ENCODE data around the gene ANG.
"Not testable (repeated sequence)": the region's sequence is repeated elsewhere in the genome, so short reads cannot be mapped to it uniquely, and the experiment has no call there.

Gene ANG

DNA sequence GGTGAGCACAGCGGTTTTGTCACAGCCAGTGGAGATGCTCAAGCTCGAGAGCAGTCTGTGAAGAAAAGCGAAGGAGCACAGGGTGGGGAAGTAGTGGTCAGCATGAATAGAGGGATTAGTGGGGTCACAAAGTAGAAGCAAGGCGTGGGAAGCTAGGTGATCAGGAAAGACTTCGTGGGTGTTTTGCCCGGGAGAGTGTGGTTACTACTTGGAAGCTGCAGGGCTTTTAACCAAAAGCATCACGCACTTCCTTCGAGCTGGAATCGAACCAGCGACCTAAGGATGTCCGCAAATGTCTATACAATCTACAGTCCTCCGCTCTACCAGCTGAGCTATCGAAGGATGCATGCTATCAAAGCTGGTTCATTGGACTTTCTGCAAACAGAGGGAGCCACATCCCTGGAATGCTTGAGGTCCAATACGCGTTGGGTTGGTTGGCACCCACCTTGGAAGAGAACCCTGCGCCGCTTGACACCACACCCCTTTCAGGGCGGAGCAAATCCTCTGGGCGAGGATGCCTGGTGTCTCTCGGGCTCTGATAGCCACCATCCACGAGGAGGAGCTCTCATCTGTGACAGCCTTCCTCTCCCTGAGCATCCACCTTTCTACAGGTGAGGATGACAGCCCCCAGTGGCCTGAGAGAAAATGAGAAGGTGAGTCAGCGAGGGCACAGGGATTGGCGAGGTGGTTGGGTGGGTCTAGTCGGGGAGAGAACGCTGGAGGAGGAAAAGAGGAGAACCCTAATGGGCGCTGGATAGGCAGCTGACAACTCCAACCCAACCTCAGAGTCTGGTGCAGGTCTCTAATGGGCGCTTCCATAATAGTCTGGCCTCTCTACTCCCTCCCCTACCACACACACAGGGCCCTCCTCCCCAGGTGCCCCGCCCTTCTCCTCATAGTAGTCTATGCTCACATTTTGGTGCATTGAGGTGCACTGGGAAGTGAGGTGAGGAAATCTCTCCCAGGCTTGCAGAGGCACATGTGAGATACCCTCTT is 31.1 kb upstream of the ANG start:
- no peak overlapping the region for H3K9ac ChIP-seq
- no peaks in the 10 kb centered on the region for H4K20me1 ChIP-seq
- no peaks in the 10 kb centered on the region for H3K36me3 ChIP-seq
- H3K9me3 ChIP-seq (replicated peaks in 1 of 11) = no peaks in the 10 kb centered on the region
- H3K27ac ChIP-seq = no peak overlapping the region
- peaks cover 0 to 23% (median 18%) of the 10 kb centered on the region in 10 experiments; a peak in 15 of 20 replicates for H3K4me1 ChIP-seq
- no peak for TF ChIP-seq Cebpa-rat (IDR thresholded peaks at IDR 0.05)
- no peak overlapping the region for H3K4me2 ChIP-seq
- peaks cover 23 to 47% (median 39%) of the 10 kb centered on the region in 11 experiments for H3K27me3 ChIP-seq
- H3K4me3 ChIP-seq = no peak overlapping the region

DNA sequence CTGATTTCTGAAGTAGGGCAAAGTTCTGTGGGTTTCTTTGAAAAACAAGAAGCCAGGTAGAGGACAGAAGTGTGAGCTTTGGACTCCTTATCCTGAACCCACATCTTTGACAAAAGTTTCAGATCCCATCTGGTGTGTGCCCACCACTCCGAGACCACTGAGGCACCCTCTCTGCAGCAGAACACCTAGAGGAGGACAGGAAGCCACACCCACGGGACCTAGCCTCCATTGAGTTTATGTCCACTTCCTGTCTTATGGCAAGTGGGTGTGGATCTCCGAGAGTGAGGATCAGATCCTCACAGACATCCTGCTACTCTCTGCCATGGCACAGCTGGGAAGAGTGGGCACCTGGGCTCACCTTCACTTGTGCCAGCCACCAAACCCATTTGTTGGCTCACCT is 30.3 kb upstream of the ANG start:
- TF ChIP-seq Cebpa-rat (IDR thresholded peaks at IDR 0.05) = no peak
- Histone ChIP-seq H3K4me2 (no peak overlapping the region), H3K27me3 (peaks cover 26 to 49% (median 41%) of the 10 kb centered on the region in 11 experiments), H3K27ac (no peak overlapping the region), H3K9me3 (replicated peaks in 1 of 11) (no peaks in the 10 kb centered on the region), H3K9ac (no peak overlapping the region), H3K4me1 (peaks cover 0 to 24% (median 20%) of the 10 kb centered on the region in 10 experiments; a peak in 18 of 20 replicates), H3K4me3 (no peak overlapping the region), H4K20me1 (no peaks in the 10 kb centered on the region), H3K36me3 (no peaks in the 10 kb centered on the region)

GRCh38 chr14:20659336-20659735 is 29.2 kb upstream of the ANG start:
- Histone ChIP-seq H3K9me3 (replicated peaks in 1 of 11) (peaks cover 0 to 4% (median 0%) of the 10 kb centered on the region in 11 experiments; a peak in 1 of 22 replicates), H3K36me3 (no peaks in the 10 kb centered on the region), H3K27me3 (peaks cover 22 to 49% (median 41%) of the 10 kb centered on the region in 11 experiments), H3K27ac (no peak overlapping the region), H3K9ac (no peak overlapping the region), H3K4me3 (no peak overlapping the region), H3K4me1 (peaks cover 6 to 30% (median 20%) of the 10 kb centered on the region in 10 experiments; a peak in 19 of 20 replicates), H4K20me1 (no peaks in the 10 kb centered on the region), H3K4me2 (no peak overlapping the region)
- no peak for TF ChIP-seq Cebpa-rat (IDR thresholded peaks at IDR 0.05)

- Histone ChIP-seq H3K36me3 (no peaks in the 10 kb centered on the region), H3K4me2 (no peak overlapping the region), H3K27me3 (peaks cover 22 to 46% (median 41%) of the 10 kb centered on the region in 11 experiments), H3K9me3 (replicated peaks in 1 of 11) (peaks cover 0 to 9% (median 0%) of the 10 kb centered on the region in 11 experiments; a peak in 1 of 22 replicates), H4K20me1 (no peaks in the 10 kb centered on the region), H3K27ac (no peak overlapping the region), H3K9ac (no peak overlapping the region), H3K4me3 (no peak overlapping the region), H3K4me1 (peaks cover 6 to 30% (median 20%) of the 10 kb centered on the region in 10 experiments; a peak in 19 of 20 replicates)
- TF ChIP-seq Cebpa-rat (IDR thresholded peaks at IDR 0.05) = no peak
These were observed 28.7 kb upstream of the ANG start for GRCh38 chr14:20659813-20660395.

DNA sequence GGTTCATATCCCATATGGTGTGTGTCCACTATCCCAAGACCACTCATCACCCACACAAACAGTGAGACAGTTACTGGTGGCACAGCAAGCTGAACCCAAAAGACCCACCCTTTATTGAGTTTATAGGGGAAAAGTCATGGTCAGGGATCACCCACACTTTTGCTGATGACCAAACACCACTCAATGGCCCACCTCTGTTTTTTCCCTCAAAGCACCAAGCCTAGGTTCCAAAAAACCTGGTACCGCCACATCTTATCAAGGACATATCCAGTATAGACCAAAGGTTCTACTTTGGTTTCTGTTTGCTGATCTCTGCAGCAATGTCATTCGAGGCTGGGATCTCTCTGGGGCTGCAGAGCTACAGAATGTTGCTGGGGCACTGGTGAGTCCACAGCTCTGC is 27.4 kb upstream of the ANG start:
- TF ChIP-seq Cebpa-rat (IDR thresholded peaks at IDR 0.05) = no peak
- H3K36me3 ChIP-seq = no peaks in the 10 kb centered on the region
- H3K27ac ChIP-seq = no peak overlapping the region
- no peak overlapping the region for H3K9ac ChIP-seq
- H4K20me1 ChIP-seq = no peaks in the 10 kb centered on the region
- no peak overlapping the region for H3K4me3 ChIP-seq
- peaks cover 6 to 29% (median 15%) of the 10 kb centered on the region in 10 experiments; a peak in 19 of 20 replicates for H3K4me1 ChIP-seq
- H3K4me2 ChIP-seq = peak overlapping the region in 10 of 11 experiments; percentile 10 to 48 (median 30); a peak in 15 of 22 replicates
- H3K27me3 ChIP-seq = peaks cover 22 to 36% (median 31%) of the 10 kb centered on the region in 11 experiments
- H3K9me3 ChIP-seq (replicated peaks in 1 of 11) = peaks cover 0 to 10% (median 0%) of the 10 kb centered on the region in 11 experiments; a peak in 4 of 22 replicates

GRCh38 chr14:20662968-20663732 is 25.4 kb upstream of the ANG start:
- no peak for TF ChIP-seq Cebpa-rat (IDR thresholded peaks at IDR 0.05)
- no peaks in the 10 kb centered on the region for H4K20me1 ChIP-seq
- peak overlapping the region in 3 of 10 experiments; percentile 8 to 36 (median 31); a peak in 2 of 20 replicates for H3K4me3 ChIP-seq
- no peak overlapping the region for H3K9ac ChIP-seq
- H3K4me1 ChIP-seq = peaks cover 14 to 42% (median 27%) of the 10 kb centered on the region in 10 experiments
- peaks cover 22 to 36% (median 31%) of the 10 kb centered on the region in 11 experiments for H3K27me3 ChIP-seq
- no peaks in the 10 kb centered on the region for H3K36me3 ChIP-seq
- H3K9me3 ChIP-seq (replicated peaks in 1 of 11) = peaks cover 0 to 18% (median 0%) of the 10 kb centered on the region in 11 experiments; a peak in 6 of 22 replicates
- peak overlapping the region; percentile 28 to 66 (median 44) for H3K4me2 ChIP-seq
- H3K27ac ChIP-seq = no peak overlapping the region

GRCh38 chr14:20666400-20666961 is 22.1 kb upstream of the ANG start:
- not testable (repeated sequence) for H4K20me1 ChIP-seq, H3K27ac ChIP-seq, H3K36me3 ChIP-seq, H3K4me3 ChIP-seq, H3K9ac ChIP-seq
- Histone ChIP-seq H3K27me3 (peaks cover 22 to 35% (median 31%) of the 10 kb centered on the region in 11 experiments), H3K9me3 (replicated peaks in 1 of 11) (peaks cover 0 to 18% (median 0%) of the 10 kb centered on the region in 11 experiments; a peak in 6 of 22 replicates), H3K4me1 (peaks cover 20 to 50% (median 34%) of the 10 kb centered on the region in 10 experiments), H3K4me2 (peak overlapping the region in 4 of 11 experiments; percentile 50 to 77 (median 64); a peak in 5 of 22 replicates)

DNA sequence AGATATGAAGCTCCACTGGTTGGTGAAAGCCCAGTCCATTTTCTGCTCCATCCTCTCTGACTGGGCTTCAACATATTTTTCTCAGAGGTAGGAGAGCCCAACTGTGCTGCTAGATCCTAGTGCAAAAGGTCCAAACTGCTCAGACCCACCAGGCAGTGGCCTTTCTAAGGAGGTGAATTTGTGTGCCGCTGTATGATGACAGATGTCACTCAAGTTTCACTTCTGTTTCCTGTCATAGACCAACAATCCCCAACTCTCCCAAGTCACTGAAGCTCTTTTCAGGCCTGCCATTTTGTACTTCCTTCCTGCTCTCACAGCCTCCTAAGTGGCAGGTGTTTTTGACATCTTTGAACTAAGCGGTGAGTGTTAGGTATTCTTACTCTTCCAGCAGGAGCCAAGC is 20.6 kb upstream of the ANG start:
- no peak for TF ChIP-seq Cebpa-rat (IDR thresholded peaks at IDR 0.05)
- H3K9me3 ChIP-seq (replicated peaks in 1 of 11) = peaks cover 0 to 18% (median 0%) of the 10 kb centered on the region in 11 experiments; a peak in 6 of 22 replicates
- H3K36me3 ChIP-seq = no peaks in the 10 kb centered on the region
- no peak overlapping the region for H3K4me3 ChIP-seq
- no peak overlapping the region for H3K9ac ChIP-seq
- H3K4me1 ChIP-seq = peaks cover 20 to 42% (median 27%) of the 10 kb centered on the region in 10 experiments
- H3K27ac ChIP-seq = 0 out of 22 replicates have a peak overlapping the region, but pooled peaks of 2 of the 11 experiments have one; percentile 5 to 7
- H4K20me1 ChIP-seq = no peaks in the 10 kb centered on the region
- H3K4me2 ChIP-seq = peak overlapping the region; percentile 36 to 77 (median 59)
- peaks cover 8 to 20% (median 16%) of the 10 kb centered on the region in 11 experiments for H3K27me3 ChIP-seq
